Measurements from ENCODE around the gene BCL2. TPM values are rescaled to one million over a fixed set of nuclear protein-coding genes. Genes with fewer than 3 reads are reported as not detected.

Gene BCL2
- total RNA-seq, 1 experiment from 2014 or later = 2.5 TPM

DNA sequence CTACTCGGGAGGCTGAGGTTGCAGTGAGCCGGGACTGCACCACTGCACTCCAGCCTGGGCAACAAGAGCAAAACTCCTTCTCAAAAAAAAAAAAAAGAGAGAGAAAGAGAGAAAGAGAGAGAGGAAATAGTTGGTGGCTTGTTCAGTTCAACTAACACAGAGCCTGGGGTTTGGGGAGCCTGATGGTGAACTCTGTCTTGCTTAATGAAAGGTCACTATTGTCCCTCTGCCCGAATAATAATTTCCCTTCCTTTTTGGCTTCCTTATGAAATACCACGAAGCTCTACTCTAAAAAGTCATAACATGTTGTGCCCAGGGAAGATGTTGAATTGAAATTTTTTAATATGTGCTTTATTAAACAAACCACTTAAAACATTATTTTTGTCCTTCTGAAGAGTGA, 17.3 kb downstream of the BCL2 start:
- ATAC-seq = no peak
- intact Hi-C loops (cut with micrococcal nuclease) = no loop called here
- no peak for DNase-seq (ENCODE audit: low read depth, low spot score)
- Histone ChIP-seq H3K27ac (ENCODE audit: low read depth, low read length) (no peak overlapping the region), H3K9me3 (ENCODE audit: control insufficient read depth in 1 of 2, insufficient read depth in 1 of 2, low read depth in 1 of 2, low read length in 2 of 2) (no peaks in the 10 kb centered on the region), H3K36me3 (ENCODE audit: control insufficient read depth in 1 of 2, insufficient read depth in 2 of 2, low read length in 2 of 2) (no peaks in the 10 kb centered on the region), H3K9ac (ENCODE audit: low read length) (no peak overlapping the region), H4K20me1 (ENCODE audit: insufficient read depth) (no peaks in the 10 kb centered on the region), H3K79me2 (ENCODE audit: insufficient read depth, low read length) (no peaks in the 10 kb centered on the region), H3K27me3 (ENCODE audit: insufficient read depth, low read length) (no peaks in the 10 kb centered on the region), H3K4me3 (replicated peaks in 1 of 2; ENCODE audit: low read depth in 1 of 2, low read length in 2 of 2) (no peak overlapping the region), H3K4me2 (ENCODE audit: low read length) (no peak overlapping the region), H2AFZ (ENCODE audit: low read depth, low read length, poor library complexity, severe bottlenecking) (no peak overlapping the region), H3K4me1 (ENCODE audit: control insufficient read depth in 1 of 2, insufficient read depth in 2 of 2, low read length in 2 of 2) (no peaks in the 10 kb centered on the region), H3K9me2 (ENCODE audit: insufficient read depth) (no peaks in the 10 kb centered on the region)
- POLR2A ChIA-PET = no interaction called here
- BruUV-seq (replicated peaks) = no TSS peak
- CTCF ChIA-PET = no interaction called here
- TF ChIP-seq EZH2 (IDR thresholded peaks at IDR 0.05) (no peak), JUND (IDR thresholded peaks at IDR 0.05) (no peak), POLR2A (IDR thresholded peaks at IDR 0.05; ENCODE audit: borderline replicate concordance, extremely low read depth, insufficient read depth, insufficient read length) (no peak), EGR1 (IDR thresholded peaks at IDR 0.05; ENCODE audit: low read depth) (no peak), RAD21 (IDR thresholded peaks at IDR 0.05; ENCODE audit: low read depth) (no peak), SIN3A (IDR thresholded peaks at IDR 0.05; ENCODE audit: low read depth) (no peak), SRF (IDR thresholded peaks at IDR 0.05; ENCODE audit: low read depth) (no peak), YY1 (IDR thresholded peaks at IDR 0.05; ENCODE audit: extremely low read depth, insufficient replicate concordance, low read depth, low read length) (no peak), ZNF274 (IDR thresholded peaks at IDR 0.05; ENCODE audit: low read depth, low read length) (no peak), TCF7L2 (IDR thresholded peaks at IDR 0.05; ENCODE audit: borderline replicate concordance, extremely low read depth, insufficient read depth, insufficient read length) (no peak), ZFX (IDR thresholded peaks at IDR 0.05) (no peak), EZH2phosphoT487 (IDR thresholded peaks at IDR 0.05; ENCODE audit: borderline replicate concordance) (no peak), POLR2AphosphoS5 (IDR thresholded peaks at IDR 0.05; ENCODE audit: low read depth, low read length) (no peak)
- TF ChIP-seq, protein P1, sequence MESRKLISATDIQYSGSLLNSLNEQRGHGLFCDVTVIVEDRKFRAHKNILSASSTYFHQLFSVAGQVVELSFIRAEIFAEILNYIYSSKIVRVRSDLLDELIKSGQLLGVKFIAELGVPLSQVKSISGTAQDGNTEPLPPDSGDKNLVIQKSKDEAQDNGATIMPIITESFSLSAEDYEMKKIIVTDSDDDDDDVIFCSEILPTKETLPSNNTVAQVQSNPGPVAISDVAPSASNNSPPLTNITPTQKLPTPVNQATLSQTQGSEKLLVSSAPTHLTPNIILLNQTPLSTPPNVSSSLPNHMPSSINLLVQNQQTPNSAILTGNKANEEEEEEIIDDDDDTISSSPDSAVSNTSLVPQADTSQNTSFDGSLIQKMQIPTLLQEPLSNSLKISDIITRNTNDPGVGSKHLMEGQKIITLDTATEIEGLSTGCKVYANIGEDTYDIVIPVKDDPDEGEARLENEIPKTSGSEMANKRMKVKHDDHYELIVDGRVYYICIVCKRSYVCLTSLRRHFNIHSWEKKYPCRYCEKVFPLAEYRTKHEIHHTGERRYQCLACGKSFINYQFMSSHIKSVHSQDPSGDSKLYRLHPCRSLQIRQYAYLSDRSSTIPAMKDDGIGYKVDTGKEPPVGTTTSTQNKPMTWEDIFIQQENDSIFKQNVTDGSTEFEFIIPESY (IDR thresholded peaks at IDR 0.05; ENCODE audit: extremely low read depth, insufficient replicate concordance, low read length) = no peak
- TF ChIP-seq, protein P2, sequence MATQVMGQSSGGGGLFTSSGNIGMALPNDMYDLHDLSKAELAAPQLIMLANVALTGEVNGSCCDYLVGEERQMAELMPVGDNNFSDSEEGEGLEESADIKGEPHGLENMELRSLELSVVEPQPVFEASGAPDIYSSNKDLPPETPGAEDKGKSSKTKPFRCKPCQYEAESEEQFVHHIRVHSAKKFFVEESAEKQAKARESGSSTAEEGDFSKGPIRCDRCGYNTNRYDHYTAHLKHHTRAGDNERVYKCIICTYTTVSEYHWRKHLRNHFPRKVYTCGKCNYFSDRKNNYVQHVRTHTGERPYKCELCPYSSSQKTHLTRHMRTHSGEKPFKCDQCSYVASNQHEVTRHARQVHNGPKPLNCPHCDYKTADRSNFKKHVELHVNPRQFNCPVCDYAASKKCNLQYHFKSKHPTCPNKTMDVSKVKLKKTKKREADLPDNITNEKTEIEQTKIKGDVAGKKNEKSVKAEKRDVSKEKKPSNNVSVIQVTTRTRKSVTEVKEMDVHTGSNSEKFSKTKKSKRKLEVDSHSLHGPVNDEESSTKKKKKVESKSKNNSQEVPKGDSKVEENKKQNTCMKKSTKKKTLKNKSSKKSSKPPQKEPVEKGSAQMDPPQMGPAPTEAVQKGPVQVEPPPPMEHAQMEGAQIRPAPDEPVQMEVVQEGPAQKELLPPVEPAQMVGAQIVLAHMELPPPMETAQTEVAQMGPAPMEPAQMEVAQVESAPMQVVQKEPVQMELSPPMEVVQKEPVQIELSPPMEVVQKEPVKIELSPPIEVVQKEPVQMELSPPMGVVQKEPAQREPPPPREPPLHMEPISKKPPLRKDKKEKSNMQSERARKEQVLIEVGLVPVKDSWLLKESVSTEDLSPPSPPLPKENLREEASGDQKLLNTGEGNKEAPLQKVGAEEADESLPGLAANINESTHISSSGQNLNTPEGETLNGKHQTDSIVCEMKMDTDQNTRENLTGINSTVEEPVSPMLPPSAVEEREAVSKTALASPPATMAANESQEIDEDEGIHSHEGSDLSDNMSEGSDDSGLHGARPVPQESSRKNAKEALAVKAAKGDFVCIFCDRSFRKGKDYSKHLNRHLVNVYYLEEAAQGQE (IDR thresholded peaks at IDR 0.05; ENCODE audit: low read depth) = no peak
- RAD21 ChIA-PET (ENCODE audit: low non-redundant PET in 1 of 2, low total read pairs in 2 of 2, uncharacterized antibody in 2 of 2, unreplicated experiment in 2 of 2) = no interaction called here
